Activated T-helper 1 cell treated with anti-CD3 and anti-CD28 coated beads, Interleukin-12 subunit alpha, Interleukin-12 subunit beta, Interleukin-2, Interleukin-4 antibody, amounts not matched to agents 30 ng/mL and 10 ng/mL and 1 ng/mL, durations not matched to agents 14 hours and 24 hours and 36 hours (primary cell): ENCODE data around the gene C19orf44. TPM values are rescaled to one million over a fixed set of nuclear protein-coding genes. Genes with fewer than 3 reads are reported as not detected.

ENCODE experiments used
- DNase-seq: peaks from one replicate; pipeline ENCODE4 v3.0.0; 2021; ENCODE audit warnings: low spot score
- H3K27ac Mint-ChIP-seq: one replicate; pipeline ENCODE4 v1.8.0; 2021; ENCODE audit warnings: mild to moderate bottlenecking, mixed read lengths
- H3K27me3 Mint-ChIP-seq: one replicate; pipeline ENCODE4 v1.8.0; 2022; ENCODE audit warnings: mild to moderate bottlenecking, moderate library complexity, mixed read lengths; ENCODE audit not compliant: insufficient read depth
- H3K36me3 Mint-ChIP-seq: one replicate; pipeline ENCODE4 v1.8.0; 2021; ENCODE audit warnings: low read depth, mixed read lengths
- H3K4me1 Mint-ChIP-seq: one replicate; pipeline ENCODE4 v1.8.0; 2021; ENCODE audit warnings: low read depth, mixed read lengths
- H3K4me3 Mint-ChIP-seq: one replicate; pipeline ENCODE4 v1.8.0; 2021; ENCODE audit warnings: mild to moderate bottlenecking, moderate library complexity, mixed read lengths
- H3K9me3 Mint-ChIP-seq: one replicate; pipeline ENCODE4 v1.8.0; 2021; ENCODE audit warnings: mixed read lengths
- intact Hi-C: fragments of 100-400 bp; cut with micrococcal nuclease; formaldehyde crosslinking; loops from one replicate; pipeline ENCODE4 v1.15.1; 2024
- total RNA-seq: library from RNA; stranded (reverse); gene quantifications from 2 replicates; pipeline ENCODE4 v1.2.3, GENCODE V29; 2022

Gene C19orf44
- total RNA-seq, 1 donor from 2014 or later = 4.4 TPM

- Mint-ChIP-seq H3K36me3 (peaks cover 36% of the 10 kb centered on the region), H3K27ac (no peak overlapping the region), H3K27me3 (no peaks in the 10 kb centered on the region), H3K4me1 (no peaks in the 10 kb centered on the region), H3K9me3 (no peaks in the 10 kb centered on the region), H3K4me3 (no peak overlapping the region)
- intact Hi-C loops = no loop called here
- no peak for DNase-seq
Observed at GRCh38 chr19:16522559-16523377, 26.6 kb downstream of the C19orf44 start.

GRCh38 chr19:16524991-16525734 is 29.0 kb downstream of the C19orf44 start:
- no peak for DNase-seq
- no peaks in the 10 kb centered on the region for H3K4me1 Mint-ChIP-seq
- no peak overlapping the region for H3K4me3 Mint-ChIP-seq
- H3K27ac Mint-ChIP-seq = no peak overlapping the region
- H3K36me3 Mint-ChIP-seq = peaks cover 41% of the 10 kb centered on the region
- intact Hi-C loops = no loop called here
- no peaks in the 10 kb centered on the region for H3K27me3 Mint-ChIP-seq
- H3K9me3 Mint-ChIP-seq = no peaks in the 10 kb centered on the region

- H3K4me1 Mint-ChIP-seq = no peaks in the 10 kb centered on the region
- H3K36me3 Mint-ChIP-seq = peaks cover 39% of the 10 kb centered on the region
- H3K27me3 Mint-ChIP-seq = no peaks in the 10 kb centered on the region
- H3K27ac Mint-ChIP-seq = no peak overlapping the region
- intact Hi-C loops = no loop called here
- H3K9me3 Mint-ChIP-seq = no peaks in the 10 kb centered on the region
- DNase-seq = no peak
- no peak overlapping the region for H3K4me3 Mint-ChIP-seq
Observed at GRCh38 chr19:16525751-16526481, 29.7 kb downstream of the C19orf44 start.

GRCh38 chr19:16527334-16527935 is 31.2 kb downstream of the C19orf44 start:
- H3K27ac Mint-ChIP-seq = no peak overlapping the region
- H3K36me3 Mint-ChIP-seq = peaks cover 44% of the 10 kb centered on the region
- no peak overlapping the region for H3K4me3 Mint-ChIP-seq
- no peaks in the 10 kb centered on the region for H3K4me1 Mint-ChIP-seq
- intact Hi-C loops = no loop called here
- H3K27me3 Mint-ChIP-seq = no peaks in the 10 kb centered on the region
- no peak for DNase-seq
- H3K9me3 Mint-ChIP-seq = no peaks in the 10 kb centered on the region

- intact Hi-C loops = no loop called here
- H3K4me1 Mint-ChIP-seq = no peaks in the 10 kb centered on the region
- H3K36me3 Mint-ChIP-seq = peaks cover 39% of the 10 kb centered on the region
- no peaks in the 10 kb centered on the region for H3K27me3 Mint-ChIP-seq
- DNase-seq = peak; percentile 20
- no peaks in the 10 kb centered on the region for H3K9me3 Mint-ChIP-seq
- H3K27ac Mint-ChIP-seq = no peak overlapping the region
- H3K4me3 Mint-ChIP-seq = no peak overlapping the region
Observed at GRCh38 chr19:16527971-16528521, 31.9 kb downstream of the C19orf44 start.

GRCh38 chr19:16529466-16530144 is 33.4 kb downstream of the C19orf44 start:
- Mint-ChIP-seq H3K27ac (no peak overlapping the region), H3K36me3 (peaks cover 33% of the 10 kb centered on the region), H3K27me3 (no peaks in the 10 kb centered on the region), H3K9me3 (no peaks in the 10 kb centered on the region), H3K4me3 (no peak overlapping the region), H3K4me1 (no peaks in the 10 kb centered on the region)
- intact Hi-C loops = no loop called here
- no peak for DNase-seq

GRCh38 chr19:16530540-16531379 is 34.6 kb downstream of the C19orf44 start:
- Mint-ChIP-seq H3K4me3 (no peak overlapping the region), H3K36me3 (peaks cover 34% of the 10 kb centered on the region), H3K27ac (no peak overlapping the region), H3K4me1 (no peaks in the 10 kb centered on the region), H3K9me3 (no peaks in the 10 kb centered on the region), H3K27me3 (no peaks in the 10 kb centered on the region)
- intact Hi-C loops = no loop called here
- no peak for DNase-seq

GRCh38 chr19:16531380-16531669 is 35.1 kb downstream of the C19orf44 start:
- no peaks in the 10 kb centered on the region for H3K4me1 Mint-ChIP-seq
- no peaks in the 10 kb centered on the region for H3K9me3 Mint-ChIP-seq
- H3K27ac Mint-ChIP-seq = no peak overlapping the region
- peaks cover 36% of the 10 kb centered on the region for H3K36me3 Mint-ChIP-seq
- intact Hi-C loops = no loop called here
- no peak overlapping the region for H3K4me3 Mint-ChIP-seq
- no peak for DNase-seq
- no peaks in the 10 kb centered on the region for H3K27me3 Mint-ChIP-seq

GRCh38 chr19:16532440-16533234 is 36.4 kb downstream of the C19orf44 start:
- Mint-ChIP-seq H3K4me3 (no peak overlapping the region), H3K27me3 (no peaks in the 10 kb centered on the region), H3K9me3 (no peaks in the 10 kb centered on the region), H3K36me3 (peaks cover 34% of the 10 kb centered on the region), H3K27ac (no peak overlapping the region), H3K4me1 (peaks cover 5% of the 10 kb centered on the region)
- no peak for DNase-seq
- intact Hi-C loops = no loop called here

- H3K9me3 Mint-ChIP-seq = no peaks in the 10 kb centered on the region
- H3K27me3 Mint-ChIP-seq = no peaks in the 10 kb centered on the region
- no peak for DNase-seq
- peaks cover 12% of the 10 kb centered on the region for H3K4me1 Mint-ChIP-seq
- H3K4me3 Mint-ChIP-seq = no peak overlapping the region
- peaks cover 38% of the 10 kb centered on the region for H3K36me3 Mint-ChIP-seq
- H3K27ac Mint-ChIP-seq = no peak overlapping the region
- intact Hi-C loops = no loop called here
Observed at GRCh38 chr19:16535381-16535780, 39.2 kb downstream of the C19orf44 start.

GRCh38 chr19:16536130-16536529 is 39.9 kb downstream of the C19orf44 start:
- intact Hi-C loops = no loop called here
- H3K36me3 Mint-ChIP-seq = peaks cover 39% of the 10 kb centered on the region
- peaks cover 14% of the 10 kb centered on the region for H3K4me1 Mint-ChIP-seq
- no peak overlapping the region for H3K4me3 Mint-ChIP-seq
- no peaks in the 10 kb centered on the region for H3K9me3 Mint-ChIP-seq
- no peak for DNase-seq
- no peaks in the 10 kb centered on the region for H3K27me3 Mint-ChIP-seq
- no peak overlapping the region for H3K27ac Mint-ChIP-seq
